Muscle of leg (tissue), 11 donors: Measurements from ENCODE around the gene POPDC3. TPM values are rescaled to one million over a fixed set of nuclear protein-coding genes. Genes with fewer than 3 reads are reported as not detected.
"Not testable (repeated sequence)": the region's sequence is repeated elsewhere in the genome, so short reads cannot be mapped to it uniquely, and the experiment has no call there.

Experiments
- DNase-seq: peaks from one replicate; pipeline ENCODE4 v3.0.0; 2013
- H3K27ac ChIP-seq: one replicate; pipeline ENCODE4 v1.5.1; 2013; ENCODE audit warnings: mild to moderate bottlenecking, low read length, control low read depth
- H3K27me3 ChIP-seq: one replicate; pipeline ENCODE4 v1.6.1; 2013; ENCODE audit warnings: low read length; ENCODE audit not compliant: control insufficient read depth, insufficient read depth
- H3K36me3 ChIP-seq: one replicate; pipeline ENCODE4 v1.6.1; 2013; ENCODE audit warnings: low read length; ENCODE audit not compliant: control insufficient read depth, insufficient read depth
- H3K4me1 ChIP-seq: one replicate; pipeline ENCODE4 v1.6.1; 2013; ENCODE audit warnings: low read length; ENCODE audit not compliant: control insufficient read depth, insufficient read depth
- H3K4me3 ChIP-seq: one replicate; pipeline ENCODE4 v1.5.1; 2013; ENCODE audit warnings: low read length, control low read depth
- H3K9me3 ChIP-seq: replicated peaks from 2 replicates; pipeline ENCODE4 v1.6.1; 2013; ENCODE audit warnings: low read depth, low read length; ENCODE audit not compliant: control insufficient read depth
- WGBS: methylation state at CpG from one replicate; pipeline ENCODE4 v1.1.5; 2013; ENCODE audit warnings: missing lambda C conversion rate; ENCODE audit not compliant: insufficient coverage; 5-methylcytosine and 5-hydroxymethylcytosine counted together
- polyA plus RNA-seq, 8 donors: library from polyadenylated mRNA; unstranded; fragments of 120-200 nt; gene quantifications; one replicate each; pipeline versions ENCODE4 v1.2.1 to v1.2.3, GENCODE V29; 2013; ENCODE audit warnings: inconsistent platforms in 1 of 8, low replicate concordance in 1 of 8; ENCODE audit not compliant: insufficient read length in 8 of 8, insufficient read depth in 1 of 8
- total RNA-seq: library from RNA; stranded (reverse); fragments of 120-200 nt; gene quantifications from one replicate; pipeline ENCODE4 v1.2.4, GENCODE V29; 2013

POPDC3 gene
- total and polyA plus RNA-seq, 9 donors = 48.5 to 72.1 (median 61.0) TPM

DNA sequence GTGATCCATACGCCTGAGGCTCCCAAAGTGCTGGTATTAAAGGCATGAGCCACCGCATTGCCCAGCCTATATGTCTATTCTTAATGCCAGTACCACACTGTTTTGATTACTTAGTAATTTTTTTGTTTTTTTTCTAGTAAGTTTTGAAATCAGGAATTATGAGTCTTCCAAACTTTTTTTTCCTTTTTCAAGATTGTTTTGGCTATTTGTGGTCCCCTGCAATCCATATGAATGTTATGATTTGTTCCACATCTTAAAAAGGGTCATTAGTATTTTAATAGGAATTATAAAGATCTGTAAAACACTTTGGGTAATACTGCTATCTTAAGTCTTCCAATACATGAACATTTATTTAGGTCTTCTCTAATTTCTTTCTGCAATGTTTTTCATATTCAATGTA is 6.8 kb upstream of the POPDC3 start:
- Histone ChIP-seq H3K9me3 (no peaks in the 10 kb centered on the region), H3K4me1 (peaks cover 2% of the 10 kb centered on the region), H3K27me3 (peaks cover 5% of the 10 kb centered on the region), H3K36me3 (no peaks in the 10 kb centered on the region), H3K4me3 (no peak overlapping the region), H3K27ac (no peak overlapping the region)
- DNase-seq = no peak
- WGBS = 88% methylated on average over 1 of the region's 2 CpGs

DNA sequence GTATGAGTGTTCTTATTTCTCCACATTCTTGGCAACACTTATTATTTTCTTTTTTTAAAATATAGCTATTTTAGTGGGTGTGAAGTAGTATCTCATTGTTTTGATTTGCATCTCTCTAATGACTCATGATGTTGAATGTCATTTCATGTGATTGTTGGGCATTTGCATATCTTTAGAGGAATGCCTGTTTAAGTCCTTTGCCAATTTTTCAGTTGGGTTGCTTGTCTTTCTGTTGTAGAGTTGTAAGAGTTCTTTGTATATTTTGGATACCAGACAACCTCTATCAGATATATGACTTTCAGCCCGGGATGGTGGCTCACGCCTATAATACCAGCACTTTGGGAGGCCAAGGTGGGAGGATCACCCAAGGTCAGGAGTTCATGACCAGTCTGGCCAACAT is 5.1 kb upstream of the POPDC3 start:
- no peaks in the 10 kb centered on the region for H3K9me3 ChIP-seq
- DNase-seq = no peak
- no peak overlapping the region for H3K4me3 ChIP-seq
- 100% methylated on average over 1 of the region's 2 CpGs for WGBS
- H3K4me1 ChIP-seq = peaks cover 2% of the 10 kb centered on the region
- no peaks in the 10 kb centered on the region for H3K36me3 ChIP-seq
- no peak overlapping the region for H3K27ac ChIP-seq
- H3K27me3 ChIP-seq = peaks cover 14% of the 10 kb centered on the region

- DNase-seq = no peak
- Histone ChIP-seq H3K36me3 (no peaks in the 10 kb centered on the region), H3K4me3 (no peak overlapping the region), H3K27me3 (peaks cover 17% of the 10 kb centered on the region), H3K4me1 (peaks cover 2% of the 10 kb centered on the region), H3K9me3 (no peaks in the 10 kb centered on the region), H3K27ac (no peak overlapping the region)
- 50% methylated on average over 2 of the region's 4 CpGs for WGBS
Measured at GRCh38 chr6:105181981-105182515, 2.2 kb upstream of the POPDC3 start.

GRCh38 chr6:105178636-105179035 is 1.2 kb downstream of the POPDC3 start:
- Histone ChIP-seq H3K4me1 (peaks cover 2% of the 10 kb centered on the region), H3K27me3 (peaks cover 17% of the 10 kb centered on the region), H3K36me3 (no peaks in the 10 kb centered on the region), H3K9me3 (no peaks in the 10 kb centered on the region), H3K4me3 (peak overlapping the region; percentile 55), H3K27ac (peak overlapping the region; percentile 93)
- DNase-seq = no peak
- 80% methylated on average over 1 of the region's 5 CpGs for WGBS

- Histone ChIP-seq H3K36me3 (no peaks in the 10 kb centered on the region), H3K27me3 (peaks cover 17% of the 10 kb centered on the region), H3K27ac (peak overlapping the region; percentile 93), H3K9me3 (no peaks in the 10 kb centered on the region), H3K4me3 (no peak overlapping the region), H3K4me1 (peaks cover 2% of the 10 kb centered on the region)
- WGBS = no CpG with 5 or more reads among the region's 1 CpG
- DNase-seq = no peak
Measured at GRCh38 chr6:105178110-105178509, 1.7 kb downstream of the POPDC3 start.

DNA sequence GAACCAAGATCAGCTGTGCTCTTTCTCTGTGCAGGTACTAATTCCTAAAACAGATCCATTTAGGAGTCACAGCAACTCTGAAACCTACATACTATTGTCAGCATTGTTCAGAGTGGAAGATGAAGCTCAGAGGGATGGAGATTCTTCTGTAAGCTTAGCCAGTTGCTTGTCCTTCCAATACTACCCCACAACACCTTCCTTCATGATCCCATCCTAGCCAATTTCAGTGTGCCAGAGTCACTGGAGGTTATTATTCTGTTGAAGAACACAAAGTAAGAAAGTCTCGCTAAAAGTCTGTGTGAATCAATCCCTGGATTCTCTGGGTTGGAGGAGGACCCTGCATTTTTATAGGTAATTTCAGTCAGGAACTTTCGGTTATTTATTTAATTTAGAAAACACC is 2.3 kb downstream of the POPDC3 start:
- Histone ChIP-seq H3K4me3 (no peak overlapping the region), H3K27me3 (peaks cover 17% of the 10 kb centered on the region), H3K27ac (peak overlapping the region; percentile 49), H3K36me3 (no peaks in the 10 kb centered on the region), H3K4me1 (peaks cover 2% of the 10 kb centered on the region), H3K9me3 (no peaks in the 10 kb centered on the region)
- WGBS = no CpG with 5 or more reads among the region's 2 CpGs
- DNase-seq = no peak

DNA sequence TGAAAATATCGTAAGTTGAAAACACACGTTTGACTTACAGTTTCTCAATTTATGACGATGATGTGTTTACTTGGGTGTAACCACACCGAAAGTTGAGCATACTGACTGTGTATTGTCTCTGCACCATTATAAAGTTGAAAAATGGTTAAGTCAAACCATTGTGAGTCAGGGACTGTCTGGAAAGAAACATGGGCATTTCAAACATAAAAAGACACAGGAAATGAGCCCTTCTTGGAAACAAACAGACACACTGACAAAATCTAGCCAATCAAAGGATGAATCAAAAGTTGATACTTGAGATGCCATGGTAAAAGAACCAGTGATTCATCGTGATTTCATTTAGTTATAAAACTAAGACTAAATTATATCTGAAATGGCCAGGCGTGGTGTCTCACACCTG is 5.3 kb downstream of the POPDC3 start:
- no peaks in the 10 kb centered on the region for H3K9me3 ChIP-seq
- no peak overlapping the region for H3K4me3 ChIP-seq
- peaks cover 6% of the 10 kb centered on the region for H3K27me3 ChIP-seq
- H3K27ac ChIP-seq = no peak overlapping the region
- 90% methylated on average over 3 of the region's 6 CpGs for WGBS
- H3K36me3 ChIP-seq = no peaks in the 10 kb centered on the region
- no peaks in the 10 kb centered on the region for H3K4me1 ChIP-seq
- no peak for DNase-seq

- H3K27me3 ChIP-seq, H3K4me1 ChIP-seq, DNase-seq, H3K9me3 ChIP-seq, H3K4me3 ChIP-seq, H3K36me3 ChIP-seq, H3K27ac ChIP-seq: not testable (repeated sequence)
- WGBS = no CpG with 5 or more reads among the region's 4 CpGs
Measured at GRCh38 chr6:105172515-105172914, 7.3 kb downstream of the POPDC3 start.

DNA sequence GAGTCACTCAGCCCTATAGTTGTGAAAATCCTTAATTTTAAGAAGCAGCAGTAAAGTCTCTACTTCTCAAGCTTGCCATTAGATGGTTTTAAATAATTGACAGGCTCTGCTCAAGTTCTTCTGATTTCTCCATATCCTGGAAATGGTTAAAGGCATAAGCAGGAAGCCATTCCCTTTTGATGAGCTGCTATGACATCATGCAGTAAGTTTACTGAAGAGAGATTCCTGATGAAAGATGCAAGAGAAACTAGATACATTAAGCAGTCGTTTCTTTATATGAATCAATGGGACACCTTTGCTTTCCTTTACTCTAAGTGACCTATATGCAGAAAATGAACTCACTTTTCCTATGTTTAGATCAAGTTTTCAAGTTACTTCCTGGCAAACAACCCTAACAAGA is 9.8 kb downstream of the POPDC3 start:
- WGBS = no CpG with 5 or more reads among the region's 1 CpG
- peaks cover 15% of the 10 kb centered on the region for H3K4me1 ChIP-seq
- H3K27ac ChIP-seq = peak overlapping the region; percentile 69
- no peaks in the 10 kb centered on the region for H3K9me3 ChIP-seq
- no peaks in the 10 kb centered on the region for H3K36me3 ChIP-seq
- no peak for DNase-seq
- H3K27me3 ChIP-seq = no peaks in the 10 kb centered on the region
- H3K4me3 ChIP-seq = no peak overlapping the region

GRCh38 chr6:105167914-105168313 is 11.9 kb downstream of the POPDC3 start:
- DNase-seq = no peak
- Histone ChIP-seq H3K4me1 (peaks cover 18% of the 10 kb centered on the region), H3K27ac (peak overlapping the region; percentile 17), H3K27me3 (no peaks in the 10 kb centered on the region), H3K9me3 (no peaks in the 10 kb centered on the region), H3K36me3 (no peaks in the 10 kb centered on the region), H3K4me3 (no peak overlapping the region)

GRCh38 chr6:105164418-105164817 is 15.4 kb downstream of the POPDC3 start:
- Histone ChIP-seq H3K9me3 (no peaks in the 10 kb centered on the region), H3K4me3 (no peak overlapping the region), H3K27me3 (no peaks in the 10 kb centered on the region), H3K36me3 (peaks cover 7% of the 10 kb centered on the region), H3K4me1 (peaks cover 41% of the 10 kb centered on the region), H3K27ac (peak overlapping the region; percentile 92)
- no CpG with 5 or more reads among the region's 2 CpGs for WGBS
- peak; percentile 96 for DNase-seq
